Kidney tubule cell (primary cell): ENCODE measurements around the gene NUDC.
"Not testable (repeated sequence)": the region's sequence is repeated elsewhere in the genome, so short reads cannot be mapped to it uniquely, and the experiment has no call there.

Source experiments
- DNase-seq: peaks from one replicate; pipeline ENCODE4 v3.0.0-alpha.2; 2018; ENCODE audit warnings: low spot score

The NUDC gene

GRCh38 chr1:26921540-26922430, at the start of gene NUDC:
Gene NUDC (plus strand): TSS chr1:26921743. CDS start chr1:26921849, 106 bp downstream.
- DNase-seq = peak; percentile 98

DNA sequence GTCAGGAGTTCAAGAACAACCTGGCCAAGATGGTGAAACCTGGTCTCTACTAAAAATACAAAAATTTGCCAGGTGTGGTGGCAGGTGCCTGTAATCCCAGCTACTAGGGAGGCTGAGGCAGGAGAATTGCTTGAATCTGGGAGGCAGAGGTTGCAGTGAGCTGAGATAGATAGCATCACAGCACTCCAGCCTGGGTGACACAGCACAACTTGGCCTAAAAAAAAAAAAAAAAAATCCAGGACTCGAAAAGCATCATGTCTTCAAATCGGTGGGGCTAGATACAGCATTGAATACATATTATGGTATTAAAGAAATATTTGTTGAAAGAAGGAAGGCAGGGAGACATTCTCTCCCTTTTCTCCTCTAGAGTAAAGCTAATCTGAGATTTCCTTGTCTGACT, 48.4 kb upstream of the NUDC start:
- not testable (repeated sequence) for DNase-seq

DNA sequence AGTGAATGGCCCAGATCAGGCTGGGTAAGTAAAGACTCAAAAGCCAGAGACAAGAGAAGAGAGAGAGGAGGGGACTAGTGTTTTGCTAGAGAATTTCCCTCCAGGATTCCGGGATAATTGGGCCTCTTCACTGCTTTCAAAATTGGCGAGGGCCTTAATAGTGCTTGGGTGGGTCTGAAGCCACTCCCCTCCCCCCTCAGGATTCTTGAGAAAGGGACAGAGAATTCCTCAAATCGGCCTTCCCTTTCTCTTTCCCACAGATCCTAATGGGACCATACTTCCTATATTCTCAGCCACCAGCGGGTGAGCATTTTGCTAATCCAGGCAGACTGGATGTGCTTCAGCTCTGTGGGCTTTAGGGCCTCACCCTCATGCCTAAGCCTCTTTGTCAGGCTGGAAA, 46.6 kb upstream of the NUDC start:
- no peak for DNase-seq

GRCh38 chr1:26877326-26877725, 44.2 kb upstream of the NUDC start:
- DNase-seq = no peak

GRCh38 chr1:26879793-26880192, 41.8 kb upstream of the NUDC start:
- no peak for DNase-seq

DNA sequence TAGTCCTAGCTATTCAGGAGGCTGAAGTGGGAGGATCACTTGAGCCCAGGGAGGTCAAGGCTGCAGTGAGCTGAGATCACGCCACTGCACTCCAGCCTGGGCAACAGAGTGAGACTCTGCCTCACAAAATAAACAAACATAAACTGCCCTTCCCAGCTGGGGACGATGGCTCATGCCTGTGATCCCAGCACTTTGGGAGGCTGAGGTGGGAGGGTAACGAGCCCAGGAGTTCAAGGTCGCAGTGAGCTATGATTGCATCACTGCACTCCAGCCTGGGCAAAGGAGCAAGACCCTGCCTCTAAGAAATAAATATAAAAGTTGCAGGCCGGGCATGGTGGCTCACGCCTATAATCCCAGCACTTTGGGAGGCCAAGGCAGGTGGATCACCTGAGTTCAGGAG, 39.9 kb upstream of the NUDC start:
- DNase-seq = not testable (repeated sequence)

DNA sequence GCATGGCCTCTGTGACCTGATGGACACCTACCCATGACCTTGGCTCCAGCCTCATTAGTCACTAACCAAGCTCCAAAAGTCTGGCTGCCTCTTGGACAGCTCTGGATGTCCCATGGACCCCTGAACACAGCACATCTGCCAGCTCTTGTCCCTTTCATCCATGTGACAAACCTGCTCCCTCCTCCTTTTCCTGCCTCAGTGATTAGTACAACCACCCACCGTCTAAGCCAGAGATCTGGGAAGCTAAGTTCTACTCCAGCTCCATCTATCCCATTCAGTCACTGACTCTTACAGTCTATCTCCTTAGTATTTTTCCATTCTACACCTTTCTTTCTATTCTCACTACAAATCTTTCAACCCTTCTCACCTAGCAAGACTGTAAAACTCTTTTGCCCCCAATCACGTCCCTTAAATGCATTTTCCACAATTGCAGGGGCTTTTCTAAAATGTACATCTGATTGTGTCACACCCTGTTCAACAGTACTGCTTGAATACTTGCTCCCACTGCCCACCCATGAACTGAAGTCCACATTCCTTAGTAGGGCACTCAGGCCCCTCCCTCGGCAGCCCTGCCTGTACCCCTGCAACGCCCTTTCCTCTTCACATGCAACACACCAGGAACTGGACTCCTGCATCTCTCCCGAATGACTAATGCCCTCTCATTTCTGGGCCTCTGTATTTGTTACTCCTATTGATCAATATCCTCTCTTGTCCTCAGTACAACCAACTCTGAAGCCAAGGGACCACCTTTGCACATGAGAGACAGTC, 38.7 kb upstream of the NUDC start:
- no peak for DNase-seq

GRCh38 chr1:26887125-26887524, 34.4 kb upstream of the NUDC start:
- peak; percentile 49 for DNase-seq

DNA sequence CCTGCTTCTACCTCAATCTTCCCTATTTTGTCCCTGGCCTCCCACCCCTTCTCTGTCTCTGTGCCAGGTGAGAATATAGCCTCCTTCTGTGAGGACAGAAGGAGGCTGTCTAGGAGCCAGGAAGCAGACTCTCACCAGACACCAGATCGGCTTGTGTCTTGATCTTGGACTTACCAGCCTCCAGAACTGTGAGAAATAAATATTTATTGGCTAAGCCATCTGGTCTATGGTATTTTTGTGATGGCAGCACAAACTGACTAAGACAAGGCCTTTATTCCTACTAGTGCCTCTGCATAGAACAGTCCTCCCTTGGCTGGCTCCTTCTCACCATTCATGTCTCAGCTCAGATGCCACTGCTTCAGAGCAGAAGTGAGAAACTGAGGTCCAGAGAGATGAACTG, 33.3 kb upstream of the NUDC start:
- DNase-seq = no peak

GRCh38 chr1:26889551-26890466, 31.7 kb upstream of the NUDC start, which contains the start of gene GPN2:
Gene GPN2 (minus strand): TSS chr1:26890283. CDS start chr1:26890096, 187 bp downstream.
- DNase-seq = peak; percentile 82

DNA sequence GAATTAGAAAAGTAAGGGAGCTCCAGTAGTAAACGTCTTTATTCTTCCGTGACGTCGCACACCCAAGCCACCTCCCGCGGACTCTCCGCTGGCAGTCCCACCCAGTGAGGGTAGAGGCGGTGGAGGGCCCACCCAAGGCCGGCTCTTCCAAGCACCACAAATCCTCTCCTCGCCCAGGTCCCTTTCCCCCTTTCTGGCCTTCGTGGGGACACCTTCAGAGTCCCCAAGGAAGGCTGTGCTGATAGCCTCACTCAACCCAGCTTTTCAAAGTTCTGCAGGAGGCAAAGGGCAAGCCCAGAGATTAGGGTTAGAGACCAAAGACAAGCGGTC, 31.1 kb upstream of the NUDC start:
- DNase-seq = no peak

DNA sequence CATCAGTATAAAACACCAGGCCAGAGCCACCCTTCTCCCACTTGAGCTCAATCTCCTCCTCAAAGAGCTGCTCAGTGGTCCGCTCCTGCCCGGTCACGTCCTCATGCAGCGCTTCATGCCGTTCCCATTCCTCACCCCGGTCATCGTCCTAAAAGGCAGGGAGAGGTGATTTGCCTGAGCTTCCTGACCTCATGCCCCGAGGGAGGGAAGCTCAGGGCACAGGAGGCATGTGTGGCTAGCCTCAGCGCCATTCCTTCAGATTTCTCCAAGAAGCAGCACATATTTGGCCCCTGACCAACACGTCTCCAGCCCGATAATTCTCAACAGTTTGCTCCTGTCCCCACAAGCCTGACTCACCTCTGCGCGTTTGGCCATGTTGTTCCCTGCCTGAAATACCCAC, 27.3 kb upstream of the NUDC start:
- no peak for DNase-seq

- DNase-seq = no peak
Observed at GRCh38 chr1:26897351-26897750, 24.2 kb upstream of the NUDC start.

DNA sequence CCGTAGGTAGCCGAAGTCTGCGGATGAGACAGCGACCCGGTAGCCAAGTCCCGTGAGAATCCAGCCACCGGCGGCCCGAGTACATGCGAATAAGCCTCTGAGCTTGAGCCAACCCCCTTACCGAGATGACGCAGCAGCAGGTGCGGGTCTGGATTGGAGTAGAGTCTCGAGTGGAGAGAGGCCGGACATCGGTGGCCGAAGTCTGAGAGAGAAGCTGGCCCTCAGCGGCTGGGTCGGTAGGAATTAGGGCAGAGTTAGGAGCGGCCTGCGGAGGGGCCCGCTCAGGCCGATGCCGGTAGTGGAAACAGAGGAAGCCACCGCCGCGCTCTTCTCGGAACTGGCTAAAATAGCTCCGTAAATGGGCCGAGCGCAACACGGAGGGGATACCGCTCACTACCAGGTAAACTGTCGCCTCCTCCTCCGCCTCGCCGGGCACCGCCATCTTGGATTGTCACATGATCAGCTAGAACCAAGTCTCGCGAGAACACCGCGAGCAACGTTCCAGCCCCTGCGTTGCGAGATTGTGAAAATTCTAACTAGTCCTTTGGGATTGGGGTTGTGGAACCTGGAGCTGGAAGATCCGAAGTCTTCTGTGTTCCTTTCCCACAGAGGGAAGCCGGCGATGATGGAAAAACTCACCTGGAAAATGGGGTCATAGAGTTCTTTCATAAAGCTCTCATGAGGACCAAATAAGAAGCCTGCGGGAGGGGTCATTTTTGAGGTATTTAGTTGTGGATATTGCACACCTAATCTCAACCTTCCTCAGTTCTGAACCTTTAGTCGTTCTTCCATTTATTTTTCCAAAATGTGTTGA, 21.3 kb upstream of the NUDC start, which contains the start of gene GPATCH3:
Gene GPATCH3 (minus strand): TSS at position 467 of the 814 bp plus-strand sequence. CDS start 25 bp downstream, at position 442.
- DNase-seq = peak; percentile 94

DNA sequence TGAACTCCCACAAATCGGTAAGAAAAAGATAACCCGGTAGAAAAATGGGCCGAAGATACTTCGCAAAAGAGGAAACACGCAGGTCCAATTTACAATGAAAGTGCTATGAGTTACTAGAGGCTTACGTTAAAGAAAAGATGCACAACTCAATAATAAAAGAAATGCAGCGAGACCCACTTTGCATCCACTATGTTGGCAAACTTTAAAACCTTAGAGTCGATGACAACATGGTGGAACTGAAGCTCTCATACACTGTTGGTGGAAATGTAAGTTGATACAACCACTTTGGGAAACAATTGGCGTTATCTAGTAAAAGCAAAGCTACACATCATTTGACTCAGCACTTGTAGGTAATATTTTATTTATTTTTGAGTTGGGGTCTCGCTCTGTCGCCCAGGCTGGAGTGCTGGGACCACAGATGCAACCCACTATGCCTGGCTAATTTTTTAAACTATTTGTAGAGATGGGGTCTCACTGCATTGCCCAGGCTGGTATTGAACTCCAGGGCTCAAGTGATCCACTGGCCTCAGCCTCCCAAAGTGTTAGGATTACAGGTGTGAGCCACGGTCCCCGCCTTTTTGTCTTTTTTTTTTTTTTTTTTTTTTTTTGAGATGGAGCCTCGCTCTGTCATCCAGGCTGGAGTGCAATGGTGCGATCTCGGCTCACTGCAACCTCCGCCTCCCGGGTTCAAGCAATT, 20.6 kb upstream of the NUDC start:
- no peak for DNase-seq

GRCh38 chr1:26907071-26907917, 14.2 kb upstream of the NUDC start:
- DNase-seq = peak; percentile 98

- no peak for DNase-seq
Observed at GRCh38 chr1:26909951-26910342, 11.6 kb upstream of the NUDC start.

DNA sequence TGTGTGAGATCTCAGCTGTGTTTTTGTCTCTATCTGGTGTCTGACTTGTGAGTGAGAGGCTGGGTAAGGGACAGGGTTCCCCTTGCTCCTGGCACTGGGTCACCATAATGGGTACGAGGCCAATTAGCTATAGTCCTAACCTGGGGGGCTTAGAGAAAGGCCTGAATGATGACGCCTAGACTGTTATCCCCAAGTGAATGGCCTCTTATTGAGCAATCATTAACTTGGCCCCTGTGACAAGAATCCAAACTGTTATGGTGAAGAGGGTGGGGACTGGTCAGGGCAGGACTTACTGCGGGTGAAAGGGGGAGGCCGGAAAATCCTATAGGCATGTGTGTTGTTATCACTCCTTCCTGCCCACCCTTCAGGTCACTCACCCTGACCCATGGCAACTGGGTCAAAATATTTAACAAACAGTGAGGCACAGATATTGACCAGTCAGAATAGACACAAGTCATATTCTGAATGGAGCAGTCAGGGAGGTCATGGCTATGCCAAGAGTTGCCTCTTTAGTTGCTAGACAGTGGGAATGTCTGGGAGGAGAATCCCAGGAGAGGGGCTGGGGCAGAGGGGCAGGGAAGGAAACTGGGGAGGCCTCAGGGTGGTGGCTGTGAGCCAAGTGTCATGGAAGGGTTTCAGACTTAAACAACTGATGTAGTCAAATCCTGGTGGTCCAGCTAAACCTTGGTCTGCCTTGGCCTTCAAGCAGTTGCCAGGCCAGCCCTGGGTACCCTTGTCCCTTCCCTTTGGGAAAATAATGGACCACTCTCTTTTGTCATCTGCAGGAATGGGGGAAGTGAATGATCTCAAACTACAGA, 11.0 kb upstream of the NUDC start:
- peak; percentile 54 for DNase-seq
